AG20443 (cell line): ENCODE measurements around the gene NEUROD6.

Source experiments
- DNase-seq: peaks from one replicate; pipeline ENCODE4 v3.0.0; 2012; ENCODE audit warnings: low spot score, mixed read lengths

The NEUROD6 gene

GRCh38 chr7:31333291-31333690 is 7.2 kb downstream of the NEUROD6 start:
- no peak for DNase-seq

GRCh38 chr7:31327071-31327470 is 13.5 kb downstream of the NEUROD6 start:
- DNase-seq, result no peak

GRCh38 chr7:31326416-31326815 is 14.1 kb downstream of the NEUROD6 start:
- DNase-seq, result no peak

GRCh38 chr7:31323101-31323500 is 17.4 kb downstream of the NEUROD6 start:
- no peak for DNase-seq

GRCh38 chr7:31320675-31321074 is 19.9 kb downstream of the NEUROD6 start:
- DNase-seq, result no peak

- no peak for DNase-seq
These were observed 22.2 kb downstream of the NEUROD6 start for GRCh38 chr7:31318313-31318712.

- DNase-seq, result no peak
These were observed 23.6 kb downstream of the NEUROD6 start for GRCh38 chr7:31316876-31317275.

GRCh38 chr7:31315758-31316157 is 24.8 kb downstream of the NEUROD6 start:
- no peak for DNase-seq

GRCh38 chr7:31314781-31315180 is 25.7 kb downstream of the NEUROD6 start:
- no peak for DNase-seq

- DNase-seq, result no peak
These were observed 27.6 kb downstream of the NEUROD6 start for GRCh38 chr7:31312889-31313288.

GRCh38 chr7:31311552-31311951 is 29.0 kb downstream of the NEUROD6 start:
- DNase-seq, result no peak

GRCh38 chr7:31310321-31310935 is 30.1 kb downstream of the NEUROD6 start:
- DNase-seq, result no peak

GRCh38 chr7:31309407-31309806 is 31.1 kb downstream of the NEUROD6 start:
- DNase-seq, result no peak

- no peak for DNase-seq
These were observed 31.9 kb downstream of the NEUROD6 start for GRCh38 chr7:31308652-31309051.

GRCh38 chr7:31307972-31308371 is 32.6 kb downstream of the NEUROD6 start:
- DNase-seq, result no peak

- no peak for DNase-seq
These were observed 35.3 kb downstream of the NEUROD6 start for GRCh38 chr7:31305260-31305659.

GRCh38 chr7:31304446-31304845 is 36.1 kb downstream of the NEUROD6 start:
- no peak for DNase-seq

- DNase-seq, result no peak
These were observed 38.2 kb downstream of the NEUROD6 start for GRCh38 chr7:31302356-31302755.

GRCh38 chr7:31299336-31299735 is 41.2 kb downstream of the NEUROD6 start:
- DNase-seq, result no peak

- no peak for DNase-seq
These were observed 49.9 kb downstream of the NEUROD6 start for GRCh38 chr7:31290601-31291000.
